OCI-LY7 (cell line): ENCODE measurements around the gene THAP3. TPM values are rescaled to one million over a fixed set of nuclear protein-coding genes. Genes with fewer than 3 reads are reported as not detected.

Experiments used
- BruUV-seq: library from RNA; stranded (reverse); fragments of 400-500 nt; replicated peaks from 2 replicates; lab custom pipeline; 2021; lab: Mats Ljungman, UMichigan
- CTCF ChIA-PET: fragments of 300-600 bp; sonication (Branson Sonifier 250); formaldehyde crosslinking; loops from one replicate; lab custom pipeline; 2022; ENCODE audit warnings: antibody characterized with exemption; ENCODE audit not compliant: unreplicated experiment; lab: Charles Lee
- POLR2A ChIA-PET: fragments of 300-600 bp; sonication (Branson Sonifier 250); formaldehyde crosslinking; loops from one replicate; lab custom pipeline; 2022; ENCODE audit warnings: antibody characterized with exemption; lab: Charles Lee
- DNase-seq: peaks from one replicate; pipeline ENCODE4 v3.0.0-alpha.2; 2015; ENCODE audit warnings: low spot score
- H2AFZ ChIP-seq: fragments of 200-600 bp; sonication (generic), shearing (Covaris generic); 2 replicates; pipeline ENCODE4 v1.6.1; 2014; ENCODE audit warnings: mild to moderate bottlenecking, antibody characterized with exemption, low read length, moderate library complexity
- H3K27ac ChIP-seq: fragments of 200-600 bp; sonication (generic); 2 replicates; pipeline ENCODE4 v1.5.1; 2014; ENCODE audit warnings: mixed run types, low read depth, mild to moderate bottlenecking, moderate library complexity, low read length, inconsistent platforms; ENCODE audit not compliant: poor library complexity, severe bottlenecking
- H3K36me3 ChIP-seq: fragments of 200-600 bp; sonication (generic); 2 replicates; pipeline ENCODE4 v1.6.1; 2014; ENCODE audit warnings: mild to moderate bottlenecking, antibody characterized with exemption, low read length, moderate library complexity, mixed read lengths; ENCODE audit not compliant: insufficient read depth
- H3K4me1 ChIP-seq: fragments of 200-600 bp; sonication (generic); 2 replicates; pipeline ENCODE4 v1.5.1; 2014; ENCODE audit warnings: mild to moderate bottlenecking, low read length; ENCODE audit not compliant: insufficient read depth, poor library complexity, severe bottlenecking
- H3K4me2 ChIP-seq: fragments of 200-600 bp; sonication (generic); 2 replicates; pipeline ENCODE4 v1.6.1; 2014; ENCODE audit warnings: mild to moderate bottlenecking, low read length
- H3K4me3 ChIP-seq: fragments of 200-600 bp; sonication (generic); 2 replicates; pipeline ENCODE4 v1.5.1; 2014; ENCODE audit warnings: mild to moderate bottlenecking, low read depth, low read length; ENCODE audit not compliant: poor library complexity, severe bottlenecking
- H3K79me2 ChIP-seq: fragments of 200-600 bp; sonication (generic); 2 replicates; pipeline ENCODE4 v1.6.1; 2016; ENCODE audit warnings: low read depth, mild to moderate bottlenecking, low read length, moderate library complexity, mixed read lengths; ENCODE audit not compliant: insufficient read depth
- H3K9me2 ChIP-seq: fragments of 200-600 bp; sonication (generic); 2 replicates; pipeline ENCODE4 v1.6.1; 2016; ENCODE audit warnings: mild to moderate bottlenecking, low read length, mixed read lengths; ENCODE audit not compliant: insufficient read depth
- H3K9me3 ChIP-seq: fragments of 200-600 bp; sonication (generic); 2 replicates; pipeline ENCODE4 v1.6.1; 2014; ENCODE audit warnings: mild to moderate bottlenecking, mixed run types, low read length, mixed read lengths
- H4K20me1 ChIP-seq: fragments of 200-600 bp; sonication (generic); 2 replicates; pipeline ENCODE4 v1.6.1; 2014; ENCODE audit warnings: mild to moderate bottlenecking, antibody characterized with exemption, low read length, moderate library complexity, mixed read lengths; ENCODE audit not compliant: insufficient read depth
- EZH2phosphoT487 ChIP-seq: fragments of 200-600 bp; sonication (generic); IDR thresholded peaks from 2 replicates; pipeline ENCODE4 v1.6.1; 2018; ENCODE audit warnings: low read depth, borderline replicate concordance, mild to moderate bottlenecking, mixed run types, antibody characterized with exemption, low read length, moderate library complexity, mixed read lengths
- intact Hi-C: fragments of 100-400 bp; cut with micrococcal nuclease; formaldehyde crosslinking; loops from one replicate; pipeline ENCODE4 v1.10.0; 2022; ENCODE audit not compliant: unreplicated experiment
- total RNA-seq, 2 experiments: library from RNA; depleted of rRNA in 1 of 2; stranded (reverse); fragments of >200 nt in 1 of 2; shearing (Covaris generic) in 1 of 2; gene quantifications; 2 replicates each; pipeline ENCODE4 v1.2.3, GENCODE V29; 2014 to 2022
- TF ChIP-seq, protein P1 (sequence below): fragments of 200-600 bp; sonication (generic); conservative IDR thresholded peaks from 2 replicates; pipeline ENCODE4 v1.5.1; 2014; ENCODE audit warnings: mild to moderate bottlenecking, antibody characterized with exemption, low read length, moderate library complexity, mixed read lengths

Gene THAP3
- total RNA-seq, 2 experiments from 2014 or later, result 17.2 to 22.4 TPM

DNA sequence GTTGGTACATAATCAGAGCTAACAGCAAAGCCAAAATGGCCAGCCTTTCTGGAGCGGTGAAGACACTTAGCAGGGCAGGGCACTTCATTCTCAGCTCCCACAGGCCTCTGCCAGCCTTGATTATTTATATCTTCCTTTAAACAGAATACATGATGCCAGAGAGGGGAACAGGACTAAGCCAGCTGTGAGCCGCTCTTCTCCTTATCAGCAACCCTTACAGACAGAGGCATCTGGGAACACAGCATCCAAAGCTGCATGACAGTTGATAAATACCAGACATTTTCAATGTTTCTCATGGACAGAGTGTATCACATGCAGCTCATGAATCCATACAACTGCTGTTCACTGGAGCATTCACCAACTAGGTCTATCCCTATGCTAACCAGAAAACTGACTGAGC lies 47.9 kb downstream of the THAP3 start:
- Histone ChIP-seq H4K20me1 (no peaks in the 10 kb centered on the region), H3K4me3 (no peak overlapping the region)
- no TSS peak for BruUV-seq

DNA sequence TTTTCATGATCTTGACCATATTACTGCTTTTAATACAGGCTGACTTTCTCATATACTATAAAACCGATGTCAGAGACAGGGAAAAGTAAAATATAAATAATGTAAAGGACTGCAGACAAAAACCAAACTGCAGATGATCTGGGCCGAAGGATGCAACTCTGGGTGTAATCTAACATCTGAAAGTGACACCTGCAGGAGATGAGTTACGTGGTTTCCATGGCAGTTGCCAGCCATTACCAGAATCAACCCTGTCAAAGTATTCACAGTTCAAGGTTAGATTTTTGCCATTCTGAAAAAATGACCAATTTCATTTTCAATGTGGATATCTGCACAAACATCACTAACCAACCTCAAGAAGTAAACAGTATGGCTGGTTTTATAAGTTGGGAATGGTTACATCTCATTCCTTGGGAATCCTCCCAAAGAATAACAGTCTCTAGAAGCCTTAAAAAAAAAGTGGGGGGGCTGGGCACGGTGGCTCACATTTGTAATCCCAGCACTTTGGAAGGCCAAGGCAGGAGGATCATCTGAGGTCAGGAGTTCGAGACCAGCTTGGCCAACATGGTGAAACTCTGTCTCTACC lies 49.2 kb downstream of the THAP3 start:
- no peak overlapping the region for H3K4me3 ChIP-seq
- no peak overlapping the region for H3K4me2 ChIP-seq
- H3K79me2 ChIP-seq, result no peaks in the 10 kb centered on the region
- DNase-seq, result no peak
- intact Hi-C loops, result no loop called here
- POLR2A ChIA-PET, result interaction anchor here (0.5 kb wide), 1 partner anchor 25 kb away, joined by 3 read pairs; no protein-coding TSS in a partner anchor
- BruUV-seq, result no TSS peak
- H3K9me3 ChIP-seq, result no peaks in the 10 kb centered on the region
- H2AFZ ChIP-seq, result no peak overlapping the region
- CTCF ChIA-PET, result no interaction called here
- H4K20me1 ChIP-seq, result no peaks in the 10 kb centered on the region
- TF ChIP-seq, protein P1, sequence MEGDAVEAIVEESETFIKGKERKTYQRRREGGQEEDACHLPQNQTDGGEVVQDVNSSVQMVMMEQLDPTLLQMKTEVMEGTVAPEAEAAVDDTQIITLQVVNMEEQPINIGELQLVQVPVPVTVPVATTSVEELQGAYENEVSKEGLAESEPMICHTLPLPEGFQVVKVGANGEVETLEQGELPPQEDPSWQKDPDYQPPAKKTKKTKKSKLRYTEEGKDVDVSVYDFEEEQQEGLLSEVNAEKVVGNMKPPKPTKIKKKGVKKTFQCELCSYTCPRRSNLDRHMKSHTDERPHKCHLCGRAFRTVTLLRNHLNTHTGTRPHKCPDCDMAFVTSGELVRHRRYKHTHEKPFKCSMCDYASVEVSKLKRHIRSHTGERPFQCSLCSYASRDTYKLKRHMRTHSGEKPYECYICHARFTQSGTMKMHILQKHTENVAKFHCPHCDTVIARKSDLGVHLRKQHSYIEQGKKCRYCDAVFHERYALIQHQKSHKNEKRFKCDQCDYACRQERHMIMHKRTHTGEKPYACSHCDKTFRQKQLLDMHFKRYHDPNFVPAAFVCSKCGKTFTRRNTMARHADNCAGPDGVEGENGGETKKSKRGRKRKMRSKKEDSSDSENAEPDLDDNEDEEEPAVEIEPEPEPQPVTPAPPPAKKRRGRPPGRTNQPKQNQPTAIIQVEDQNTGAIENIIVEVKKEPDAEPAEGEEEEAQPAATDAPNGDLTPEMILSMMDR, result no peak
- no peak for TF ChIP-seq EZH2phosphoT487
- H3K4me1 ChIP-seq, result no peaks in the 10 kb centered on the region
- no peak overlapping the region for H3K27ac ChIP-seq
- H3K36me3 ChIP-seq, result peaks cover 85% of the 10 kb centered on the region
- no peaks in the 10 kb centered on the region for H3K9me2 ChIP-seq

More for the DNA sequence above, 47.9 kb downstream of the THAP3 start:
- TF ChIP-seq, protein P1, result no peak
- no peak for TF ChIP-seq EZH2phosphoT487
- H3K4me2 ChIP-seq, result no peak overlapping the region
- ChIA-PET POLR2A (no interaction called here), CTCF (no interaction called here)
- H3K27ac ChIP-seq, result no peak overlapping the region
- intact Hi-C loops, result no loop called here
- H3K9me2 ChIP-seq, result no peaks in the 10 kb centered on the region
- H3K36me3 ChIP-seq, result peaks cover 81% of the 10 kb centered on the region
- H3K4me1 ChIP-seq, result no peaks in the 10 kb centered on the region
- no peaks in the 10 kb centered on the region for H3K9me3 ChIP-seq
- no peaks in the 10 kb centered on the region for H3K79me2 ChIP-seq
- no peak for DNase-seq
- H2AFZ ChIP-seq, result no peak overlapping the region

DNA sequence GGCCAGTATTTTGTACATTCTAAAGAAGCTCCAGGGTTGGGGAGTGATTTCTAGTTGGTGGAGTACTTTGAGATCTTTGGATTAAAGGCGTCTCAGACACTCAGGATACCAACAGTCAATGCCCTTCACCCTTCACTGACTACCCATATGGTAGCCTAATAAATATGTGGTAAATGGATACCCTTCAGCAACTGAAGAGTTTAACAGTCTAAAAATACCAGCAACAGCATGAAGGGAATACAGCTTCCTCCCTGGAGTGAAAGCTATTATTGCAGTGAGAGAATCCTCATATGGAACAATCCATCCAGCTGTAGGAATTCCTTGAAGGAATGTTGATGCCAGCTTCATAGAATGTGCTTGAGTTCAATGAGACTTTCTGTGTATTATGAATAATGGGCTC lies 50.1 kb downstream of the THAP3 start:
- Histone ChIP-seq H3K4me3 (no peak overlapping the region), H3K9me3 (no peaks in the 10 kb centered on the region), H3K4me2 (no peak overlapping the region), H3K9me2 (no peaks in the 10 kb centered on the region), H3K79me2 (no peaks in the 10 kb centered on the region), H4K20me1 (no peaks in the 10 kb centered on the region), H3K36me3 (peaks cover 90% of the 10 kb centered on the region), H3K4me1 (no peaks in the 10 kb centered on the region), H2AFZ (no peak overlapping the region), H3K27ac (no peak overlapping the region)
- DNase-seq, result no peak
- ChIA-PET POLR2A (interaction anchor here (0.6 kb wide), 2 partner anchors 19 to 1221 kb away, joined by 3 to 4 read pairs; no protein-coding TSS in a partner anchor), CTCF (no interaction called here)
- BruUV-seq, result no TSS peak
- intact Hi-C loops, result no loop called here
- TF ChIP-seq, protein P1, result no peak
- TF ChIP-seq EZH2phosphoT487, result no peak
